ENCODE data around the gene FSTL4. TPM values are rescaled to one million over a fixed set of nuclear protein-coding genes. Genes with fewer than 3 reads are reported as not detected.

Gene FSTL4
- total RNA-seq, 1 donor from 2014 or later, result 0.07 TPM

DNA sequence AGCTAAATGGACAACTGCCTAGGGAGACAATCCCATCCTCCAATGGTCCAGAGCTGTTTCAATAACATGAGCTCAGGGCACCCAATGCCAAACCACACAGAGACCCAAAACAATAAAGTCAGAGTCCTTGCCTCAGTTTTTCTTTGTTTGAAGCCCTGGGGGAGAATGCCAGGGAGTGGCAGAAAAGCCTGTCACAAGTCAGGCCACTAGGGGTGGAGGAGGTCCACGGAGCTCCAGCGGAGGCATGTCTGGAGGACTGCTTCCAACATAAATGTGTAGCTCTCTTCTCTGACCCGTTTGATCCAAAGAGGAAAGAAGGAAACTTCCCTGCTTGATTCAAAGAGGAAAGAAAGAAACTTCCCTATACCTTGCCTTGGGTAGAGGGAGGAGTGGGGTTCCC is 385.3 kb downstream of the FSTL4 start:
- Mint-ChIP-seq H3K4me3 (ENCODE audit: unreplicated experiment) (no peak overlapping the region), H3K36me3 (ENCODE audit: low read depth) (no peaks in the 10 kb centered on the region), H3K4me1 (ENCODE audit: low read depth) (peaks cover 18% of the 10 kb centered on the region), H3K27ac (ENCODE audit: unreplicated experiment) (no peak overlapping the region), H3K9me3 (ENCODE audit: low read depth) (no peaks in the 10 kb centered on the region), H3K27me3 (ENCODE audit: low read depth) (no peaks in the 10 kb centered on the region)
- DNase-seq (ENCODE audit: low spot score), result no peak
- TF ChIP-seq, protein P1, sequence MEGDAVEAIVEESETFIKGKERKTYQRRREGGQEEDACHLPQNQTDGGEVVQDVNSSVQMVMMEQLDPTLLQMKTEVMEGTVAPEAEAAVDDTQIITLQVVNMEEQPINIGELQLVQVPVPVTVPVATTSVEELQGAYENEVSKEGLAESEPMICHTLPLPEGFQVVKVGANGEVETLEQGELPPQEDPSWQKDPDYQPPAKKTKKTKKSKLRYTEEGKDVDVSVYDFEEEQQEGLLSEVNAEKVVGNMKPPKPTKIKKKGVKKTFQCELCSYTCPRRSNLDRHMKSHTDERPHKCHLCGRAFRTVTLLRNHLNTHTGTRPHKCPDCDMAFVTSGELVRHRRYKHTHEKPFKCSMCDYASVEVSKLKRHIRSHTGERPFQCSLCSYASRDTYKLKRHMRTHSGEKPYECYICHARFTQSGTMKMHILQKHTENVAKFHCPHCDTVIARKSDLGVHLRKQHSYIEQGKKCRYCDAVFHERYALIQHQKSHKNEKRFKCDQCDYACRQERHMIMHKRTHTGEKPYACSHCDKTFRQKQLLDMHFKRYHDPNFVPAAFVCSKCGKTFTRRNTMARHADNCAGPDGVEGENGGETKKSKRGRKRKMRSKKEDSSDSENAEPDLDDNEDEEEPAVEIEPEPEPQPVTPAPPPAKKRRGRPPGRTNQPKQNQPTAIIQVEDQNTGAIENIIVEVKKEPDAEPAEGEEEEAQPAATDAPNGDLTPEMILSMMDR (IDR thresholded peaks at IDR 0.05), result no peak

DNA sequence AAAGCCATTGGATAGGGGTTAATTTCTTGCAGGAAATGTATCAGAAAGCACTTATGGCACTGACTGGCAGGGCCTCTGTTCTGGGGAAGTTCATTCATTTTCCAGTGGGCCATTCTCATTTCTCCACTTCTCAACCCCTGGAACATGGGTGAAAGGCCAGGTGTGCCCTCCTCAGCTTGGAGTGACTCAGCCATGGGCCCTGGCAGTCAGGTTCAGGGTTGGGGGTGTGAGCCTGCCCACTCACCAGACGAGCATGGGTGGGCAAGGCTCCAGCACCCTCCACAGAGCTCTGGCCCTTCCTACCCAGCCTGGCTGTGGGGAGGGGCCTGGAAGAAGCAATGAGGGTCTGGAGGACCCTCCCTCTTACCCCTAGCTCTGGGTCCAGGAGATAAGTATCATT is 386.2 kb downstream of the FSTL4 start:
- no peak overlapping the region for H3K4me3 Mint-ChIP-seq (ENCODE audit: unreplicated experiment)
- H3K27me3 Mint-ChIP-seq (ENCODE audit: low read depth), result no peaks in the 10 kb centered on the region
- H3K36me3 Mint-ChIP-seq (ENCODE audit: low read depth), result no peaks in the 10 kb centered on the region
- H3K27ac Mint-ChIP-seq (ENCODE audit: unreplicated experiment), result no peak overlapping the region
- TF ChIP-seq, protein P1 (IDR thresholded peaks at IDR 0.05), result no peak
- no peaks in the 10 kb centered on the region for H3K9me3 Mint-ChIP-seq (ENCODE audit: low read depth)
- peaks cover 27% of the 10 kb centered on the region for H3K4me1 Mint-ChIP-seq (ENCODE audit: low read depth)
- DNase-seq (ENCODE audit: low spot score), result no peak

DNA sequence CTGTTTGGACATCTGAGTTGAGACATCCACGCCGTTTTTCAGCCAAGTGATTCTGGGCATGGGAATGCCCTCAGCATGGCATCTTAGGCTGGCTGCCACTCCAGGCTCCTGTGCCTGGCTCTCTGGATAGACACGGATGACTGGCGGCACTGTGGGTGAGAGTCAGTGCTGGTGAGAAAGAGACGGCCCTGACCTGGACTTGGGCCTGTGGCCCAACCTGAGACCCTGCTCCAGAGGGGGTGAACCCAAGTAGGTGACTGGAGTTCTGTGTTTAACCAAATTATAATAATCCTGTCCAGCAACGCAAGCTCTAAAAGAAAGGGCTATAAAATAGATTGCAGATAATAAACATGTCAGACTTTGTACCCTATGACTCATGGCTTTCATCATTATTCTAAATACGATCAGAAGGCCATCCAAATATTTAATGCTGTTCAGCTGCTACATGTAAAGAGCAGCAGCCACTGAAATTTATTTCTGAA is 386.6 kb downstream of the FSTL4 start:
- no peaks in the 10 kb centered on the region for H3K9me3 Mint-ChIP-seq (ENCODE audit: low read depth)
- DNase-seq (ENCODE audit: low spot score), result no peak
- H3K27ac Mint-ChIP-seq (ENCODE audit: unreplicated experiment), result no peak overlapping the region
- TF ChIP-seq, protein P1 (IDR thresholded peaks at IDR 0.05), result no peak
- H3K4me3 Mint-ChIP-seq (ENCODE audit: unreplicated experiment), result no peak overlapping the region
- H3K36me3 Mint-ChIP-seq (ENCODE audit: low read depth), result no peaks in the 10 kb centered on the region
- no peaks in the 10 kb centered on the region for H3K27me3 Mint-ChIP-seq (ENCODE audit: low read depth)
- peaks cover 31% of the 10 kb centered on the region for H3K4me1 Mint-ChIP-seq (ENCODE audit: low read depth)

DNA sequence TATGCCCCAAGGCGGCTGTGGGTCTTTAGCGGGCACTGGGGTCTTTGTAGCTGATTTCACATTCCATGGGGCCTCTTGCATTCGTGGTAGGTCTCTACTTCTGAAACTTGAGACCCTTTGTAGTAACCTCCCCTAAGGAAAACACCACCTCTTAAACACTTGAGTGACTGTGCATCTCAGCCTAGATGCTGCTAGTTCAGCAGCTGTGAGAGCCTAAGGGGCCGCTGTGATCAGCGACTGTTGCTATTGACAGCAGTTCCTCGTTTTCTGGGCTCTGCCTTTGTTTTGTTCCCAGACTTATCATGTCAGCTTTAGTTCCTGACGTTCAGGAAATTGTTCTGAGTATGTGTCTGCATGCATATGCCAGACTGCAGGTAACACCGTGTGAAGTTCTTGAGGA is 389.4 kb downstream of the FSTL4 start:
- H3K4me1 Mint-ChIP-seq (ENCODE audit: low read depth), result peaks cover 39% of the 10 kb centered on the region

DNA sequence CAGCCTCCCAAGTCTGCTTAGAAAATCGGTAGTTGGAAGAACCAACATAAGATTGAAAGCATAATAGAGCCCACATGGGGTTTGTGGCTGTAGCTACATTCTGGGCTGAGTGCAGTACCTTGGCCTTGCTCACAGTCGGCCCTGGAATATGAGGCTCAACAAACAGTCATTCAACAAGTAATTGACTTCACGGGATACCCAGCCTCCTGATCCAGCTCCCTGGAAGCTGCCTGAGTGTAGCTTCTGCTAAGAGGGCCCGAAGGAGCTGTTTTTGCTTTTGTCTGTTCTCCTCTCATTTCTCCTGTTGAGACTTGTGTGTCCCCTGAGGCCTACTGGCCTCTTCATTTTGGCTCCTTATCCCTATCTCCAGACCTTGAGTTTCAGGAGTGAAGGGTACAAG is 389.8 kb downstream of the FSTL4 start:
- Mint-ChIP-seq H3K27ac (ENCODE audit: unreplicated experiment) (no peak overlapping the region), H3K9me3 (ENCODE audit: low read depth) (no peaks in the 10 kb centered on the region), H3K27me3 (ENCODE audit: low read depth) (no peaks in the 10 kb centered on the region), H3K36me3 (ENCODE audit: low read depth) (no peaks in the 10 kb centered on the region), H3K4me3 (ENCODE audit: unreplicated experiment) (no peak overlapping the region), H3K4me1 (ENCODE audit: low read depth) (peaks cover 38% of the 10 kb centered on the region)
- DNase-seq (ENCODE audit: low spot score), result no peak
- TF ChIP-seq, protein P1 (IDR thresholded peaks at IDR 0.05), result no peak

More for the DNA sequence above, 389.4 kb downstream of the FSTL4 start:
- no peaks in the 10 kb centered on the region for H3K36me3 Mint-ChIP-seq (ENCODE audit: low read depth)
- TF ChIP-seq, protein P1 (IDR thresholded peaks at IDR 0.05), result no peak
- no peaks in the 10 kb centered on the region for H3K27me3 Mint-ChIP-seq (ENCODE audit: low read depth)
- no peak overlapping the region for H3K4me3 Mint-ChIP-seq (ENCODE audit: unreplicated experiment)
- no peak for DNase-seq (ENCODE audit: low spot score)
- H3K27ac Mint-ChIP-seq (ENCODE audit: unreplicated experiment), result no peak overlapping the region
- H3K9me3 Mint-ChIP-seq (ENCODE audit: low read depth), result no peaks in the 10 kb centered on the region
